ENCODE measurements around the gene BTG2.
"Not testable (repeated sequence)": the region's sequence is repeated elsewhere in the genome, so short reads cannot be mapped to it uniquely, and the experiment has no call there.

Gene BTG2

GRCh38 chr1:203291201-203292096, 13.9 kb upstream of the BTG2 start:
- no peaks in the 10 kb centered on the region for H3K36me3 Mint-ChIP-seq (ENCODE audit: low read depth)
- H3K27ac Mint-ChIP-seq, result peak overlapping the region; percentile 90
- peaks cover 84% of the 10 kb centered on the region for H3K4me1 Mint-ChIP-seq (ENCODE audit: low read depth)
- no peaks in the 10 kb centered on the region for H3K9me3 Mint-ChIP-seq
- H3K4me3 Mint-ChIP-seq, result no peak overlapping the region
- H3K27me3 Mint-ChIP-seq, result no peaks in the 10 kb centered on the region
- intact Hi-C loops (cut with micrococcal nuclease), result no loop called here

- Mint-ChIP-seq H3K9me3 (no peaks in the 10 kb centered on the region), H3K27me3 (peaks cover 2% of the 10 kb centered on the region), H3K4me3 (no peak overlapping the region), H3K27ac (peak overlapping the region; percentile 61), H3K4me1 (ENCODE audit: low read depth) (peaks cover 57% of the 10 kb centered on the region), H3K36me3 (ENCODE audit: low read depth) (no peaks in the 10 kb centered on the region)
- intact Hi-C loops (cut with micrococcal nuclease), result no loop called here
Observed at GRCh38 chr1:203295796-203296195, 9.5 kb upstream of the BTG2 start.

- intact Hi-C loops (cut with micrococcal nuclease), result no loop called here
- peaks cover 2% of the 10 kb centered on the region for H3K27me3 Mint-ChIP-seq
- no peaks in the 10 kb centered on the region for H3K36me3 Mint-ChIP-seq (ENCODE audit: low read depth)
- H3K4me1 Mint-ChIP-seq (ENCODE audit: low read depth), result peaks cover 56% of the 10 kb centered on the region
- H3K9me3 Mint-ChIP-seq, result no peaks in the 10 kb centered on the region
- H3K4me3 Mint-ChIP-seq, result no peak overlapping the region
- H3K27ac Mint-ChIP-seq, result peak overlapping the region; percentile 61
Observed at GRCh38 chr1:203296460-203297073, 8.8 kb upstream of the BTG2 start.

- no peaks in the 10 kb centered on the region for H3K9me3 Mint-ChIP-seq
- intact Hi-C loops (cut with micrococcal nuclease), result no loop called here
- peaks cover 58% of the 10 kb centered on the region for H3K4me1 Mint-ChIP-seq (ENCODE audit: low read depth)
- peaks cover 2% of the 10 kb centered on the region for H3K27me3 Mint-ChIP-seq
- H3K36me3 Mint-ChIP-seq (ENCODE audit: low read depth), result no peaks in the 10 kb centered on the region
- H3K4me3 Mint-ChIP-seq, result no peak overlapping the region
- no peak overlapping the region for H3K27ac Mint-ChIP-seq
Observed at GRCh38 chr1:203299169-203299568, 6.2 kb upstream of the BTG2 start.

GRCh38 chr1:203299719-203300429, 5.4 kb upstream of the BTG2 start:
- H3K9me3 Mint-ChIP-seq; H3K27ac Mint-ChIP-seq; H3K27me3 Mint-ChIP-seq; intact Hi-C loops (cut with micrococcal nuclease); H3K36me3 Mint-ChIP-seq (ENCODE audit: low read depth); H3K4me3 Mint-ChIP-seq: not testable (repeated sequence)
- H3K4me1 Mint-ChIP-seq (ENCODE audit: low read depth), result peaks cover 59% of the 10 kb centered on the region

GRCh38 chr1:203300441-203301330, 4.6 kb upstream of the BTG2 start:
- no peaks in the 10 kb centered on the region for H3K9me3 Mint-ChIP-seq
- peaks cover 5% of the 10 kb centered on the region for H3K36me3 Mint-ChIP-seq (ENCODE audit: low read depth)
- H3K27me3 Mint-ChIP-seq, result peaks cover 2% of the 10 kb centered on the region
- H3K27ac Mint-ChIP-seq, result peak overlapping the region; percentile 11
- peaks cover 52% of the 10 kb centered on the region for H3K4me1 Mint-ChIP-seq (ENCODE audit: low read depth)
- H3K4me3 Mint-ChIP-seq, result no peak overlapping the region
- intact Hi-C loops (cut with micrococcal nuclease), result no loop called here

GRCh38 chr1:203301331-203301668, 4.0 kb upstream of the BTG2 start:
- H3K27me3 Mint-ChIP-seq, result peaks cover 2% of the 10 kb centered on the region
- H3K36me3 Mint-ChIP-seq (ENCODE audit: low read depth), result peaks cover 11% of the 10 kb centered on the region
- H3K9me3 Mint-ChIP-seq, result no peaks in the 10 kb centered on the region
- intact Hi-C loops (cut with micrococcal nuclease), result no loop called here
- H3K4me3 Mint-ChIP-seq, result no peak overlapping the region
- H3K4me1 Mint-ChIP-seq (ENCODE audit: low read depth), result peaks cover 46% of the 10 kb centered on the region
- peak overlapping the region; percentile 11 for H3K27ac Mint-ChIP-seq

- intact Hi-C loops (cut with micrococcal nuclease), result no loop called here
- Mint-ChIP-seq H3K27ac (peak overlapping the region; percentile 96), H3K4me1 (ENCODE audit: low read depth) (peaks cover 42% of the 10 kb centered on the region), H3K27me3 (no peaks in the 10 kb centered on the region), H3K9me3 (no peaks in the 10 kb centered on the region), H3K4me3 (no peak overlapping the region), H3K36me3 (ENCODE audit: low read depth) (peaks cover 23% of the 10 kb centered on the region)
Observed at GRCh38 chr1:203302456-203302855, 2.9 kb upstream of the BTG2 start.

GRCh38 chr1:203302894-203303293, 2.4 kb upstream of the BTG2 start:
- Mint-ChIP-seq H3K4me1 (ENCODE audit: low read depth) (peaks cover 46% of the 10 kb centered on the region), H3K27ac (peak overlapping the region; percentile 96), H3K9me3 (no peaks in the 10 kb centered on the region), H3K36me3 (ENCODE audit: low read depth) (peaks cover 27% of the 10 kb centered on the region), H3K27me3 (no peaks in the 10 kb centered on the region), H3K4me3 (no peak overlapping the region)
- intact Hi-C loops (cut with micrococcal nuclease), result no loop called here

GRCh38 chr1:203304391-203304918, 864 bp upstream of the BTG2 start:
- peaks cover 43% of the 10 kb centered on the region for H3K36me3 Mint-ChIP-seq (ENCODE audit: low read depth)
- H3K27me3 Mint-ChIP-seq, result no peaks in the 10 kb centered on the region
- peaks cover 62% of the 10 kb centered on the region for H3K4me1 Mint-ChIP-seq (ENCODE audit: low read depth)
- intact Hi-C loops (cut with micrococcal nuclease), result no loop called here
- peak overlapping the region; percentile 96 for H3K27ac Mint-ChIP-seq
- H3K4me3 Mint-ChIP-seq, result peak overlapping the region; percentile 97
- H3K9me3 Mint-ChIP-seq, result no peaks in the 10 kb centered on the region

- no peaks in the 10 kb centered on the region for H3K27me3 Mint-ChIP-seq
- H3K9me3 Mint-ChIP-seq, result no peaks in the 10 kb centered on the region
- intact Hi-C loops (cut with micrococcal nuclease), result loop anchor here (1.0 kb wide), 2 partner anchors 16 to 32 kb away; no protein-coding TSS in a partner anchor
- peaks cover 56% of the 10 kb centered on the region for H3K36me3 Mint-ChIP-seq (ENCODE audit: low read depth)
- peak overlapping the region; percentile 97 for H3K4me3 Mint-ChIP-seq
- peaks cover 66% of the 10 kb centered on the region for H3K4me1 Mint-ChIP-seq (ENCODE audit: low read depth)
- peak overlapping the region; percentile 96 for H3K27ac Mint-ChIP-seq
Observed at GRCh38 chr1:203305809-203306088, 430 bp downstream of the BTG2 start.

- intact Hi-C loops (cut with micrococcal nuclease), result no loop called here
- Mint-ChIP-seq H3K4me1 (ENCODE audit: low read depth) (peaks cover 66% of the 10 kb centered on the region), H3K27ac (peak overlapping the region; percentile 96), H3K9me3 (no peaks in the 10 kb centered on the region), H3K4me3 (peak overlapping the region; percentile 97), H3K36me3 (ENCODE audit: low read depth) (peaks cover 61% of the 10 kb centered on the region), H3K27me3 (no peaks in the 10 kb centered on the region)
Observed at GRCh38 chr1:203306089-203306964, 1.0 kb downstream of the BTG2 start.

Measured in dendritic cell treated with granulocyte-macrophage colony-stimulating factor and Interleukin-4, amounts not matched to agents 40 ng/mL and 50 ng/mL, for 4 days (primary cell).